BLaER1 treated with 17β-estradiol and CSF1 and Interleukin-3, amounts not matched to agents 10 nM and 100 nM (cell line): Measurements from ENCODE around the gene JAK1.

Source experiments
- H3K27ac ChIP-seq, 11 experiments: shearing (Covaris generic); formaldehyde crosslinking; 2 replicates each; pipeline ENCODE4 v1.8.1; 2022
- H3K27me3 ChIP-seq, 11 experiments: shearing (Covaris generic); formaldehyde crosslinking; 2 replicates each; pipeline ENCODE4 v1.8.1; 2022
- H3K36me3 ChIP-seq, 11 experiments: shearing (Covaris generic); formaldehyde crosslinking; 2 replicates each; pipeline ENCODE4 v1.8.1; 2022
- H3K4me1 ChIP-seq, 10 experiments: shearing (Covaris generic); formaldehyde crosslinking; 2 replicates each; pipeline ENCODE4 v1.8.1; 2022
- H3K4me2 ChIP-seq, 11 experiments: shearing (Covaris generic); formaldehyde crosslinking; 2 replicates each; pipeline ENCODE4 v1.8.1; 2022
- H3K4me3 ChIP-seq, 10 experiments: shearing (Covaris generic); formaldehyde crosslinking; 2 replicates each; pipeline ENCODE4 v1.8.1; 2022
- H3K9ac ChIP-seq, 11 experiments: shearing (Covaris generic); formaldehyde crosslinking; 2 replicates each; pipeline ENCODE4 v1.8.1; 2022
- H3K9me3 ChIP-seq, 11 experiments: shearing (Covaris generic); formaldehyde crosslinking; replicated peaks in 1 of 11; 2 replicates each; pipeline ENCODE4 v1.8.1; 2022
- H4K20me1 ChIP-seq, 11 experiments: shearing (Covaris generic); formaldehyde crosslinking; 2 replicates each; pipeline ENCODE4 v1.8.1; 2022
- Cebpa-rat ChIP-seq, 11 experiments: shearing (Covaris generic); IDR thresholded peaks; 2 replicates each; pipeline ENCODE4 v1.8.1; 2022

The JAK1 gene

DNA sequence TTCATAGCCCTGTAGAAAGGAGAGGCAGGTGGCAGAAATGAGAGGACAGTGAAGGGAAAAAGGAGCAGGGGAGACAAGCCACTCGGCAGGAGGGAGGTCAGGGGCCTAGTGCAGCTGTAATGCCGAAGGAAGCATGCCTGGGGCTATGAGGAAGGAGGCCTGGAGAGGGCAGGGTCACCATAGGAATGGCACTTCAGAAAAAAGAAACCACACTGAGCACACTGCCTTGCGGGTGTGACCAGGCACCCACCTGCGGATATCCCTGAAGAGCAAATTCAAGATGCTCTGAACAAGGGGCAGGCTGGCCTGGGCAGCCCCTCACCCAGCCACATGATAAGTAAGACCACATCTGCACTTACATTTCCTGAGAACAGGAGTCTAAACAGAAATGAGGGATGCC, 104.7 kb downstream of the JAK1 start:
- Histone ChIP-seq H3K36me3 (peaks cover 52 to 95% (median 57%) of the 10 kb centered on the region in 11 experiments), H3K9ac (peak overlapping the region in 3 of 11 experiments; percentile 10 to 31 (median 29); a peak in 2 of 22 replicates), H3K27me3 (no peaks in the 10 kb centered on the region), H3K4me1 (peaks cover 48 to 57% (median 54%) of the 10 kb centered on the region in 10 experiments), H3K4me3 (no peak overlapping the region), H4K20me1 (peaks cover 0 to 30% (median 19%) of the 10 kb centered on the region in 11 experiments; a peak in 12 of 22 replicates), H3K4me2 (peak overlapping the region; percentile 0 to 63 (median 38); a peak in 18 of 22 replicates), H3K9me3 (peaks cover 0 to 5% (median 0%) of the 10 kb centered on the region in 11 experiments; a peak in 2 of 22 replicates), H3K27ac (peak overlapping the region in 2 of 11 experiments; percentile 14 to 15; a peak in 2 of 22 replicates)
- TF ChIP-seq Cebpa-rat (IDR thresholded peaks at IDR 0.05): no peak

DNA sequence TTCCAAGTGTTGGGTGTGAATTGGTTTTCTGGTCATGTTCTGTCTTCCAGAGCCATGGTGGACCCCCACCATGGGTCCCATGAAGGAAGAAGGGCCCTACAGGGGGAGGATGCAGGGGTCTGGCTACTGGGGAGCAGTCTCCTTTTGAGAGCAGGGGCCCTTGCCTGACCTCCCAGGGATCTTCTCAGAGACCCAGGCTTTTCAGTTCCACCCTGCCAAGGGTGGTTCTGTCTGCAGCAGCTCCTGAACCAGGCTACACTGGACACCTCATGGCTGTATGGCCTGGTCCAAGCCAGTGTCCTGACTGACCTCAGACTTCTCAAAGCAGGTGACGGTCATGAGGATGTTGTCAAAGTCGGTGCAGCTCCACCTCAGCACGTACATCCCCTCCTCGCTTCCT, 109.0 kb downstream of the JAK1 start:
- Histone ChIP-seq H3K27me3 (no peaks in the 10 kb centered on the region), H4K20me1 (peaks cover 0 to 22% (median 12%) of the 10 kb centered on the region in 11 experiments; a peak in 12 of 22 replicates), H3K36me3 (peaks cover 79 to 99% (median 83%) of the 10 kb centered on the region in 11 experiments), H3K27ac (no peak overlapping the region), H3K9me3 (no peaks in the 10 kb centered on the region), H3K4me1 (peaks cover 13 to 20% (median 16%) of the 10 kb centered on the region in 10 experiments), H3K9ac (no peak overlapping the region), H3K4me2 (no peak overlapping the region), H3K4me3 (no peak overlapping the region)
- TF ChIP-seq Cebpa-rat (IDR thresholded peaks at IDR 0.05): no peak

DNA sequence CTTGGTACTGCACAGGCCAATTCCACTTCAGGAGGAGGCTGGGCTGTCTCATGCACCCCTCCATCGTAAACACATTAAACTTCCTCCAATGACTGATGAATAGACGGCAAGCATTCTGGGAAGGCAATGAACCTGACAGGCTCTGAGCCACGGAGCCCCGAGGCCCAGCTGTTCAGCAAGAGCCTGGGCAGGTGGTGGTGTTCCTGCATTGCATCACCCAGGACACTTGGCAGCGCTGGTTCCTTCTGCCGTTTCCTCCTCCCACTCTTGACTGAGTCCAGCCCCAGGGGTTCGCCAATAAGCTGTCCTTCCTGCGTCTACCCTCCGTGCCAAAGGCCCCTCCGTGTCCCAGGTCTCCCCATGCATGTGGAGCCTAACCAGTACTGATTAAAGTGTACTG, 109.8 kb downstream of the JAK1 start:
- H3K4me2 ChIP-seq: no peak overlapping the region
- no peak for TF ChIP-seq Cebpa-rat (IDR thresholded peaks at IDR 0.05)
- no peaks in the 10 kb centered on the region for H3K27me3 ChIP-seq
- H3K4me1 ChIP-seq: peaks cover 8 to 16% (median 12%) of the 10 kb centered on the region in 10 experiments
- H3K36me3 ChIP-seq: peaks cover 81 to 99% (median 86%) of the 10 kb centered on the region in 11 experiments
- peaks cover 0 to 16% (median 5%) of the 10 kb centered on the region in 11 experiments; a peak in 9 of 22 replicates for H4K20me1 ChIP-seq
- no peak overlapping the region for H3K9ac ChIP-seq
- no peak overlapping the region for H3K4me3 ChIP-seq
- H3K9me3 ChIP-seq: no peaks in the 10 kb centered on the region
- no peak overlapping the region for H3K27ac ChIP-seq

GRCh38 chr1:64855557-64855956, 110.8 kb downstream of the JAK1 start:
- Histone ChIP-seq H3K36me3 (peaks cover 89 to 99% (median 93%) of the 10 kb centered on the region in 11 experiments), H3K4me2 (no peak overlapping the region), H3K9ac (no peak overlapping the region), H3K9me3 (no peaks in the 10 kb centered on the region), H3K4me3 (no peak overlapping the region), H3K27ac (no peak overlapping the region), H4K20me1 (peaks cover 0 to 8% (median 0%) of the 10 kb centered on the region in 11 experiments; a peak in 4 of 22 replicates), H3K4me1 (peaks cover 0 to 15% (median 4%) of the 10 kb centered on the region in 10 experiments; a peak in 13 of 20 replicates), H3K27me3 (no peaks in the 10 kb centered on the region)
- TF ChIP-seq Cebpa-rat (IDR thresholded peaks at IDR 0.05): no peak

- H3K9ac ChIP-seq: no peak overlapping the region
- H3K4me1 ChIP-seq: peaks cover 0 to 15% (median 3%) of the 10 kb centered on the region in 10 experiments; a peak in 9 of 20 replicates
- H3K27me3 ChIP-seq: no peaks in the 10 kb centered on the region
- TF ChIP-seq Cebpa-rat (IDR thresholded peaks at IDR 0.05): no peak
- no peak overlapping the region for H3K4me3 ChIP-seq
- H3K4me2 ChIP-seq: no peak overlapping the region
- H3K27ac ChIP-seq: no peak overlapping the region
- peaks cover 92 to 100% (median 96%) of the 10 kb centered on the region in 11 experiments for H3K36me3 ChIP-seq
- H4K20me1 ChIP-seq: peaks cover 0 to 17% (median 0%) of the 10 kb centered on the region in 11 experiments; a peak in 4 of 22 replicates
- no peaks in the 10 kb centered on the region for H3K9me3 ChIP-seq
These were observed 111.7 kb downstream of the JAK1 start for GRCh38 chr1:64854674-64855073.

- H3K9ac ChIP-seq: no peak overlapping the region
- no peak overlapping the region for H3K4me3 ChIP-seq
- no peak overlapping the region for H3K27ac ChIP-seq
- peak overlapping the region in 3 of 11 experiments; percentile 3 to 18 (median 4); a peak in 2 of 22 replicates for H3K4me2 ChIP-seq
- H3K9me3 ChIP-seq: no peaks in the 10 kb centered on the region
- peaks cover 0 to 15% (median 3%) of the 10 kb centered on the region in 10 experiments; a peak in 9 of 20 replicates for H3K4me1 ChIP-seq
- H3K27me3 ChIP-seq: no peaks in the 10 kb centered on the region
- peaks cover 0 to 11% (median 0%) of the 10 kb centered on the region in 11 experiments; a peak in 4 of 22 replicates for H4K20me1 ChIP-seq
- H3K36me3 ChIP-seq: peaks cover 92 to 100% (median 96%) of the 10 kb centered on the region in 11 experiments
- no peak for TF ChIP-seq Cebpa-rat (IDR thresholded peaks at IDR 0.05)
These were observed 114.7 kb downstream of the JAK1 start for GRCh38 chr1:64851664-64852063.

DNA sequence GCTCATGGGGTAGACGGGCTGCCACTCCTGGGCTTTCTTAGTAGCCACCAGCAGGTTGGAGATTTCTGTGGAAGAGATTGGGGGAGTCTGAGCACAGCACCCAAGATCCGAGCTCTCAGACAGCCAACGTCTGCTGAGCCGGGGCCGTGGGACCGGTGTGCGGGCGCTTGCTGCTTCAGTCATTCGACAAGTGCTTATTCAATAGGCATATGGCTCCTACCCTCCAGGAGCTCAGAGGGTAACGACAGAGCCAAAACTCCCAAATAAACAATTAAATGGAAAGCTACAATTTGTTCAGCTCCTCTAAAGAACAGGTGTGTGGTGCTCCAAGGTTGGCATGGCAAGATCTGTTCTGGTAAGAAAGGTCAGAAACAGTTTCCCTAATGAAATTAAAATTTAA, 115.5 kb downstream of the JAK1 start:
- Histone ChIP-seq H4K20me1 (peaks cover 0 to 11% (median 0%) of the 10 kb centered on the region in 11 experiments; a peak in 3 of 22 replicates), H3K36me3 (peaks cover 92 to 100% (median 96%) of the 10 kb centered on the region in 11 experiments), H3K27ac (no peak overlapping the region)

GRCh38 chr1:64849942-64850341, 116.4 kb downstream of the JAK1 start:
- Histone ChIP-seq H3K9me3 (no peaks in the 10 kb centered on the region), H3K4me3 (no peak overlapping the region), H3K27ac (no peak overlapping the region)

More for the DNA sequence above, 115.5 kb downstream of the JAK1 start:
- H3K4me1 ChIP-seq: peaks cover 0 to 15% (median 3%) of the 10 kb centered on the region in 10 experiments; a peak in 8 of 20 replicates
- no peaks in the 10 kb centered on the region for H3K27me3 ChIP-seq
- no peak for TF ChIP-seq Cebpa-rat (IDR thresholded peaks at IDR 0.05)
- H3K9me3 ChIP-seq: no peaks in the 10 kb centered on the region
- no peak overlapping the region for H3K4me3 ChIP-seq
- H3K9ac ChIP-seq: no peak overlapping the region
- H3K4me2 ChIP-seq: no peak overlapping the region

GRCh38 chr1:64848803-64849202, 117.5 kb downstream of the JAK1 start:
- peaks cover 0 to 15% (median 3%) of the 10 kb centered on the region in 10 experiments; a peak in 8 of 20 replicates for H3K4me1 ChIP-seq
- no peak overlapping the region for H3K4me3 ChIP-seq
- TF ChIP-seq Cebpa-rat (IDR thresholded peaks at IDR 0.05): no peak
- H3K27me3 ChIP-seq: no peaks in the 10 kb centered on the region
- H4K20me1 ChIP-seq: peaks cover 0 to 12% (median 0%) of the 10 kb centered on the region in 11 experiments; a peak in 3 of 22 replicates
- no peak overlapping the region for H3K9ac ChIP-seq
- H3K27ac ChIP-seq: no peak overlapping the region
- no peaks in the 10 kb centered on the region for H3K9me3 ChIP-seq
- H3K36me3 ChIP-seq: peaks cover 92 to 100% (median 98%) of the 10 kb centered on the region in 11 experiments
- no peak overlapping the region for H3K4me2 ChIP-seq

More at GRCh38 chr1:64849942-64850341, 116.4 kb downstream of the JAK1 start:
- no peak overlapping the region for H3K9ac ChIP-seq
- H3K4me1 ChIP-seq: peaks cover 0 to 15% (median 3%) of the 10 kb centered on the region in 10 experiments; a peak in 8 of 20 replicates
- TF ChIP-seq Cebpa-rat (IDR thresholded peaks at IDR 0.05): no peak
- no peaks in the 10 kb centered on the region for H3K27me3 ChIP-seq
- peaks cover 92 to 100% (median 98%) of the 10 kb centered on the region in 11 experiments for H3K36me3 ChIP-seq
- no peak overlapping the region for H3K4me2 ChIP-seq
- peaks cover 0 to 11% (median 0%) of the 10 kb centered on the region in 11 experiments; a peak in 3 of 22 replicates for H4K20me1 ChIP-seq
